ENCODE results near the gene EHHADH.
"Not testable (repeated sequence)": the region's sequence is repeated elsewhere in the genome, so short reads cannot be mapped to it uniquely, and the experiment has no call there.

EHHADH gene

GRCh38 chr3:185253645-185254410 is at the start of gene EHHADH:
EHHADH (minus strand) TSS chr3:185254049; CDS start chr3:185254022, 27 bp downstream.
- DNase-seq (ENCODE audit: low read depth in 2 of 2): peak; percentile 25 to 37

GRCh38 chr3:185299918-185300426 is 46.1 kb upstream of the EHHADH start:
- DNase-seq (ENCODE audit: low read depth in 2 of 2): not testable (repeated sequence)

DNA sequence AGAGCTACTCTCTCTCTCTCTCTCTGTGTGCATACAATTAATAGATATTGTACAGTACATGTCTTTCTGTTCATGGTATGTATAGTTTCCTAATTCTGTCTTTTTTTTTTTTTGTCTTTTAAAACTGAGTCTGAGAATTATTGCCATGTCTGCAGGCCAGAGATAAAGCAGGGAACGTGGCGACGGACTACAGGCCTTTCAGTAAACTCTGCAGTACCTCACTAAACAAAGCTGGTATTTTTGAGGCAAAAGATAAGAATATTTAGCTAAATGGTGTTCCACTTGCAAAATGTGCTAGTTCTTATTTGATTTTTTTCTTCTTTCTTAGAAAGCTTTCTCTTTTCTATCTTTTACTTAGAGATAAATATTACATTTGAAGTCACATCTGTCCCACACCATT is 44.0 kb upstream of the EHHADH start:
- DNase-seq (ENCODE audit: low read depth in 2 of 2): no peak

GRCh38 chr3:185292238-185292637 is 38.4 kb upstream of the EHHADH start:
- no peak for DNase-seq (ENCODE audit: low read depth in 2 of 2)

DNA sequence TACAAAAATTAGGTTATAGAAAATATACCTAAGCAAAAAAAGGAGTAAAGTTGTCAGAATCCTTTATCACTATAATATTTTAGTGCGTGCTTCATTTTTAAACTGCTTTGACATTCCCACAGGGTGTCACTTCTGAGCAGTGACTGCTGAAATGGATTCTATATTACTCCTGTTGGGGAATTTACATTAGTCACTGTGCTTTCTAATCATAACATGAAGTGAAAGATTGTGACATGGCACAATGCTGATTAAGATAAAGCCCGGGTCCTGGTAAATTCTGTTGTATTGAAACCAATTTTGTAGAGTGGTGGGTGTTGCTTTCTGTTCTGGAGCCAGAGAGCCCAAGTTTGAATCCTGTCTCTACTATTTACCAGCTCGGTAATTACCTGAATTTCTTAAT is 36.4 kb upstream of the EHHADH start:
- no peak for DNase-seq (ENCODE audit: low read depth in 2 of 2)

DNA sequence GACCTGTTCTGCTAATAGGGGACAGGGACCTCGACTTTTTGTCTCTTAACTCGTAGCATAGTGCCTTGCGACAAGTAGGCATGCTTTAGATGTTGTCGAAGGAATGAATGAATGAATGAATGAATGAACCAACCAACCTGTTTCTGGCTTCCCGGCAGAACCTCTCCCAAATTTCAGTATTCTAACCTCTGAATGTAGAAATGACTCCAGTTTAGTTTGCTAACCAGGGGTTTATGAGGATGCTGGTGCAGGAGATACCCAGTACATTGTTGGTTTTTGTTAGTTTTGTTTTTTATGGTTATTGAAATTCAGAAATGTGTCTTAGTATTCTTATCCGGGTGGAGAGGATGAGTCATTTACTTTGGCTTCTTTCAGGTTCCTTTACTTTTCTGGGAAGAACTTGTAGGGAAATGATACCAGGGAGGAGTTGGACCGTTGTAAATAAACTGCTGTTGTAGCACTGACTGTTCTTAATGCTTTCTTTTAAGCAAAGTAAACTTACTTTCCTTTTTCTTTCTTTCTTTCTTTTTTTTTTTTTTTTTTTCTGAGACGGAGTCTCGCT is 29.6 kb upstream of the EHHADH start:
- DNase-seq (ENCODE audit: low read depth in 2 of 2): no peak

GRCh38 chr3:185282696-185283373 is 29.0 kb upstream of the EHHADH start:
- DNase-seq (ENCODE audit: low read depth in 2 of 2): peak; percentile 73 to 77

- peak in 1 of 2 experiments; percentile 17 for DNase-seq (ENCODE audit: low read depth in 2 of 2)
Measured at GRCh38 chr3:185280572-185281365, 26.9 kb upstream of the EHHADH start.

DNA sequence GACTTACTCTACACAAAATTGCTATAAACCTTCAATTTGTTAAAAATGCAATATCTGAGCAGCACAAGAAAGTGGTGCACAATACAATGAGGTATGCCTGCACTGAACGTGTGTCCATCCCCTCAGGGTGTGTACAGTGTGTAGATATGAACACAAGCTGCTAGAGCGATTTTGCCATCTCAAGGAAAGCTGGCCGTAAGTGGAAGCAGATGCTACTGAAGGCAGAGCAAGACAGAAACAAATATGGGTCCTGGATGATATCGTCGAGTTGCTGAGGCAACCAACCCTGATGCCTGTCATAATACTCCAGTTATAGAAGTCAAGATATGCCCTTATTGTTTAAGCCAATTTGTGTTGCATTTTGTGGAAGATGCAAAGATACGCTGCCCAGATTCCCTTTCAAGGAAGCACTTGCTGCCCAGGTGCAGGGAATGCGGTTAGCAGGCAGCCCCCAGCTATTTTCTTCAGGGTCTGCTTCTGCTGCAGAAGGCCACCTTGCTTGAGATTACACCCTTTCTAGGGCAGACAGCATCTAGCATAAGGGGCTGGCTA is 25.8 kb upstream of the EHHADH start:
- no peak for DNase-seq (ENCODE audit: low read depth in 2 of 2)

DNA sequence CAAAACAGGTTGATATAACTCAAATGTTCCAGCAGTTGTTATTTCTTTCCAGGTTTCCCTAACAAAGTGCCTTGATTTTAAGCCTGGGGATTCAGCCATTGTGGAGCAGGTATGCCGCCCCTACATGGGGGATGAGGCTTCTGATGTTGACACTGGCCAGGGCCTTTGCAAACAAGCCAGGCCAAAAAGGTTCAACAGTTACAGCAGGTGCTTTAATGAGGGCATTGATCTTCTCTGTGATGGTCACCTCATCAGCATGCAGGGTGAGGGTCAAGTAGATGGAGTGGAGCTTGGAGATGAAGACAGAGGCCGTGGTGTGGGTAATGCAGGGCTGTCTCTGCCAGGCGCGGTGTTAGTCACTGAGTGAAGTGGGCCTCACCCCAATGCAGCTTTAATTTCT is 22.6 kb upstream of the EHHADH start:
- DNase-seq (ENCODE audit: low read depth in 2 of 2): no peak

- DNase-seq (ENCODE audit: low read depth in 2 of 2): no peak
Measured at GRCh38 chr3:185272033-185272432, 18.2 kb upstream of the EHHADH start.

GRCh38 chr3:185270956-185271332 is 17.1 kb upstream of the EHHADH start:
- DNase-seq (ENCODE audit: low read depth in 2 of 2): no peak

DNA sequence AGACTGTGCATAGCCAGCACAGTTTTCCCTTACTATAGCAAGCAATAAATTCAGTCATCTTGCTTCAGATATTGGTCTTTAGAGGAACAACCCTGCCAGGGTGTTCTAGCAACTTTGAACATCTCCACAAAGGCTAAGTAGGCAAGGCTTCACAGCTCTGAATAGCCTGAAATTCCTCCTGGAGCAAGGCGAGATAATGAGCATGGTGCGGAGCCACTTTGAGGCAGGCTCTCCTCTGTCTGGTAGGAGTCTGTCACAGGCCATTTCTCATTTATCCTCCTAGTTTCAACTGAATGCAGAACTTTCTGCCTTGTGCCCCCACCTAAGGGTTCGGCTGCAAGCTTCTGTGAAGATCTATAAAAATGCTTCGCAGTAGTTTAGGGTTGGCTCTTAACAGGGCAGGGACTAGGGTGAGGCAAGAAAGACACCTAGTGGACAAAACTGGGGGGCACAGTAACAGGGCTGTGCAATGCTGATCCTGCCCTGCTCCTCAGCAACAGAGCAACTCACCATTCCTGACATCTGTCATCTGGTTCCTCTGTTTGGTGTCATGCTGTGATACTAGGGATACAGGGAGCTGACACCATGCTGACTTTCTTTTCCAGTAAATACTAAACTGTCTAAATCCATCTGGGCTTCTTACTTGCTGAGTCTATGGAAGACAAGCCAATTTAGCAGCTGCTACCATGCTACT is 16.6 kb upstream of the EHHADH start:
- DNase-seq (ENCODE audit: low read depth in 2 of 2): no peak

DNA sequence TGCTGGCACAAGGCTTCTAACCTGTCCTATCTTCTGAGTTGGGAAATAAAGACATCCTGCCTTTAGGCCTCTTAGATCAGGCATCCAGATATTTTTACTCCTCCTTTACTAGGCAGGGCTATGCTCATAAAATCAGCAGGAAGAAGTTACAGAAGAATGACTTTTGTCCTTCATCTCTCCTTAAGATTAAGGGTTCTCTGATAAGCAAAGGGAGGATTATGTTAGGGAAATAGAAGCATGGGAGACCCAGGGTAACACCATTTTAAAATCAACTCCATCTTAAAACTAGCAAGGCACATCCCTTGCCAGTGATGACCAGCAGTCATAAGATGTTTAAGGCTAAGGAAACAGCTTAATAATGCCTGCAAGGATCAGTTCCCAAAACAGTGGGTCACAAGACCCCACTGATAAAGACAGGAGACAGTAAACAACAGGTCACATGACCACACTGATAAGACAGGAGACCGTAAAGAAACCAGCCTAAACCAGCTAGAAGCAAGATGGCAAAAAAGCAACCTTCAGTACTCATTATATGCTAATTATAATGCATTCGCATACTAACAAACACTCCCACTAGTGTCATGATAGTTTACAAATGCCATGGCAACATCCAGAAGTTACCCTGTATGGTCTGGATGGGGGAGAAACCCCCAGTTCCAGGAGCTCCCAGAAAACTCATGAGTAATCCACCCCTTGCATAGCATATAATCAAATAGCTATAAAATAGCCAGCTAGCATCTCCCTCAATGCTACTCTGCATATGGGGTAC is 14.5 kb upstream of the EHHADH start:
- DNase-seq (ENCODE audit: low read depth in 2 of 2): no peak

DNA sequence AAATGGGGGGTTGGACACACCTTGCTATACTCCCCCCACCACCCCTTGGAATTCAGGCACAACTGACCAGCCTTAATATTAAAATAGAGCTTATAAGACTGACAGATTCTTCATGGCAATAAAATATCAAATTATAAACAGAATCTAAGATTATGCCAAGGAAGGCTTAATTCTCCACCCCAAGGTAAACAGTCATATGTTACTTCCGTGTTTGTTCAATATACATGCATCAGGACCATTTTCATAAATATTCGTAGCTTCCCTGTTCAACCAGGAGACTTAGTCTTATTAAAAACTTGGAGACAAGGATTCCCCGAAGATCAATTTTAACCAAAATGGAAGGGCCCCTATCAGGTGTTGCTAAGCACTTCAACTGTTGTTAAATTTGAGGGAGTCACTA is 13.3 kb upstream of the EHHADH start:
- DNase-seq (ENCODE audit: low read depth in 2 of 2): no peak

DNA sequence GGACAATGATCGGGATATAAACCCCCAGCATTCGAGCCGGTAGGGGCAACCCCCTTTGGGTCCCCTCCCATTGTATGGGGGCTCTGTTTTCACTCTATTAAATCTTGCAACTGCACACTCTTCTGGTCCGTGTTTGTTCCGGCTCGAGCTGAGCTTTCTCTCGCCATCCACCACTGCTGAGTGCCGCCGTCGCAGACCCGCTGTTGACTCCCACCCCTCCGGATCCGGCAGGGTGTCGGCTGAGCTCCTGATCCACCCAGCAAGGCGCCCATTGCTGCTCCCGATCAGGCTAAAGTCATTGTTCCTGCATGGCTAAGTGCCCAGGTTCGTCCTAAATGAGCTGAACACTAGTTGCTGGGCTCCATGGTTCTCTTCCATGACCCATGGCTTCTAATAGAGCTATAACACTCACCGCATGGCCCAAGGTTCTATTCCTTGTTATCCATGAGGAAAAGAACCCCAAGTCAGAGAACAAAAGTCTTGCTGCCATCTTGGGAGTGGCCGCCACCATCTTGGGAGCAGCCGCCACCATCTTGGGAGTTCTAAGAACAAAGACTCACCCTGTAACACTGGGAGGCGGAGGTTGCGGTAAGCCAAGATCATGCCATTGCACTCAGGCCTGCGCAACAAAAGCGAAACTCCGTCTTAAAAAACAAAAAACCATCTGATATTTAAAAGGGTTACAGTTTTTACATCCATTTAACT is 11.2 kb upstream of the EHHADH start:
- DNase-seq (ENCODE audit: low read depth in 2 of 2): no peak

DNA sequence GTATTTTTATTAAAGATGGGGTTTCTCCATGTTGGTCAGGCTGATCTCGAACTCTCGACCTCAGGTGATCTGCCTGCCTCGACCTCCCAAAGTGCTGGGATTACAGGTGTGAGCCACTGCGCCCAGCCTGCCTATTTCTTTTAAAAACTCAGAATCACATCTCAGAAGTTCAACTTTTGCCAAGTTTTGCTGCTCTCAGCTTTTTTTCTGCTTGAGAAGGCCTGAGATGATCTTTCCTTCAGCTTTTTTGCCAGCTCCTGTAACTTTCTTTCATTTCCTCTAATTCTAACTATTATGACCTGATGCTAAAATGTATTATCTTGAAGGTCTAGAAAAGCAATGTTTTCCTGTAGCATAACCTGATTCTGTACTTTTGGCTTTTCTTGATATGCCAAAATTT is 9.6 kb upstream of the EHHADH start:
- no peak for DNase-seq (ENCODE audit: low read depth in 2 of 2)

DNA sequence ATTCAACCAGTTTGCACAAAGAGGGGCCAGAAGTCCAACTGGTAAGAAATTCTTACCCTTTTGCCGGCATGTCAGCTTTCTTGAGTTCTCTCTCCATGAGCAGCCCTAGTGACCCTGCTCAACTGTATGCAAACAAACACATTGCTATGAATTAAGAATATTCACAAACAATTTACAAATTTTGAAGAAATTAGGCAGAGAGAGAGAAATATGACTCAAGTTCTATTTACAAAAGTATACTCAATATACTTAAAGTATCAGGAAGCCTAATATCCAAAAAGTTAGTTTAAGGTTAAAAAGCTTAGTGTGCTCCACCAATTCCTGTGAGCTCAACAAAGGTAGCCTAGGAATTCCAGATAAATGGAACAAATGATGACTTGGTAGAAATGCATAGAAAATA is 3.5 kb upstream of the EHHADH start:
- no peak for DNase-seq (ENCODE audit: low read depth in 2 of 2)

- no peak for DNase-seq (ENCODE audit: low read depth in 2 of 2)
Measured at GRCh38 chr3:185254799-185255198, 950 bp upstream of the EHHADH start.

GRCh38 chr3:185253133-185253532 is 716 bp downstream of the EHHADH start:
- DNase-seq (ENCODE audit: low read depth in 2 of 2): not testable (repeated sequence)

Data from fibroblast of skin of left biceps (primary cell).